Neural cell (in vitro differentiated cells): ENCODE results near the gene ZDHHC1.

Source experiments
- EP300 ChIP-seq: fragments of 450-650 bp; conservative IDR thresholded peaks from 2 replicates; pipeline ENCODE4 v1.6.1; 2014; ENCODE audit warnings: antibody characterized with exemption, mild to moderate bottlenecking, moderate library complexity; ENCODE audit not compliant: poor library complexity, severe bottlenecking
- EZH2 ChIP-seq: fragments of 200-600, 300-800 bp; shearing (Covaris generic), sonication (generic); IDR thresholded peaks from 2 replicates; pipeline ENCODE4 v1.6.1; 2014; ENCODE audit warnings: antibody characterized with exemption, low read length, borderline replicate concordance, mild to moderate bottlenecking; ENCODE audit not compliant: insufficient read depth, poor library complexity, severe bottlenecking
- MXI1 ChIP-seq: fragments of 450-650 bp; conservative IDR thresholded peaks from 2 replicates; pipeline ENCODE4 v1.6.1; 2014; ENCODE audit warnings: antibody characterized with exemption, mild to moderate bottlenecking; ENCODE audit not compliant: poor library complexity, severe bottlenecking
- POLR2AphosphoS5 ChIP-seq: IDR thresholded peaks from 2 replicates; pipeline ENCODE4 v1.6.1; 2012
- RAD21 ChIP-seq: fragments of 450-650 bp; conservative IDR thresholded peaks from 2 replicates; pipeline ENCODE4 v1.6.1; 2014; ENCODE audit warnings: antibody characterized with exemption, mild to moderate bottlenecking, moderate library complexity
- TAF1 ChIP-seq: IDR thresholded peaks from 2 replicates; pipeline ENCODE4 v1.6.1; 2012; ENCODE audit warnings: low read depth
- TF ChIP-seq, protein P1 (sequence below): fragments of 450-650 bp; IDR thresholded peaks from 2 replicates; pipeline ENCODE4 v1.5.1; 2014; ENCODE audit warnings: antibody characterized with exemption, mild to moderate bottlenecking, moderate library complexity; ENCODE audit not compliant: poor library complexity, severe bottlenecking

DNA sequence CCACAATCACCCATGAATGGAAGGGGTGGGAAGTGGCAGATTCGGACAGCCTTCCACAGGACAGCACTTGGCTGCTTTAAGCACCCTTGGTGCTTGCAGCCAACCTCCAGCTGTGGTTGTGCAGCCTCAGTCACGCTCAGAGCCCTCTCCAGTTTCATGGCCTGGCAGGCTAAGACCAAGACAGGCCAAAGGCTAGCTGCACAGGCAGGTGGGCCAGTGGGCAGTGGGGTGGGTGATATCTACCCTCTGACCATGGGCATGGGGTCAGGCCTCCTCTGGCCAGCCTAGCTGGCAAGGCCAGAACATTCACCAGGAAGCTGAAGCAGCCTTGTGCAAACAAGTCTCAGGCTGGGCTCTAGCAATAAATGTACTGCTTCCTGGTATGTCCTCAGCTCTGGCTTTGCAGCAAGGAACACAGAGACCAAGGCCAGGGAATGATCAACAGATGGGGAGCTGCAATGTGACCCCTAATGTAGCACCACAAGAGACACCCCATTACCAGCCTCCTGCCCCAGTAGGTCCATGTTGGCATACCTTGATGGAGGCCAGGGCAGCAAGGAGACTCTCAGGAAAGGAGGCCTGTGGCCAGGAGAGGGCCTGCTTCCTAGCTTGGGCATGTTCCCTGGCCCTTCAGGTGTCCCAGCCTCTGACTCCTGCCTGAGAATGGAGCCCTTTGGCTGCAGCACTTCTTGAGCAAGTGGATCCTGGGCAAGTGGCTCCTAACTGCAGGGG lies 35.6 kb upstream of the ZDHHC1 start:
- TF ChIP-seq, protein P1, sequence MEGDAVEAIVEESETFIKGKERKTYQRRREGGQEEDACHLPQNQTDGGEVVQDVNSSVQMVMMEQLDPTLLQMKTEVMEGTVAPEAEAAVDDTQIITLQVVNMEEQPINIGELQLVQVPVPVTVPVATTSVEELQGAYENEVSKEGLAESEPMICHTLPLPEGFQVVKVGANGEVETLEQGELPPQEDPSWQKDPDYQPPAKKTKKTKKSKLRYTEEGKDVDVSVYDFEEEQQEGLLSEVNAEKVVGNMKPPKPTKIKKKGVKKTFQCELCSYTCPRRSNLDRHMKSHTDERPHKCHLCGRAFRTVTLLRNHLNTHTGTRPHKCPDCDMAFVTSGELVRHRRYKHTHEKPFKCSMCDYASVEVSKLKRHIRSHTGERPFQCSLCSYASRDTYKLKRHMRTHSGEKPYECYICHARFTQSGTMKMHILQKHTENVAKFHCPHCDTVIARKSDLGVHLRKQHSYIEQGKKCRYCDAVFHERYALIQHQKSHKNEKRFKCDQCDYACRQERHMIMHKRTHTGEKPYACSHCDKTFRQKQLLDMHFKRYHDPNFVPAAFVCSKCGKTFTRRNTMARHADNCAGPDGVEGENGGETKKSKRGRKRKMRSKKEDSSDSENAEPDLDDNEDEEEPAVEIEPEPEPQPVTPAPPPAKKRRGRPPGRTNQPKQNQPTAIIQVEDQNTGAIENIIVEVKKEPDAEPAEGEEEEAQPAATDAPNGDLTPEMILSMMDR = no peak
- TF ChIP-seq EZH2 (no peak), MXI1 (no peak), RAD21 (no peak), POLR2AphosphoS5 (no peak), TAF1 (no peak), EP300 (no peak)
